G401 (cell line): ENCODE data around the gene MGAT4B. TPM values are rescaled to one million over a fixed set of nuclear protein-coding genes. Genes with fewer than 3 reads are reported as not detected.
"Not testable (repeated sequence)": the region's sequence is repeated elsewhere in the genome, so short reads cannot be mapped to it uniquely, and the experiment has no call there.

Experiments
- DNase-seq: peaks from one replicate; pipeline ENCODE4 v3.0.0-alpha.2; 2015; ENCODE audit warnings: low spot score
- in situ Hi-C: cut with HindIII; loops from 2 replicates; pipeline ENCODE4 v1.10.0; 2016; ENCODE audit warnings: low sequenced_read_pairs, mixed read lengths
- total RNA-seq: library from RNA; depleted of rRNA; stranded (reverse); fragments of >200 nt; shearing (Covaris generic); gene quantifications from 2 replicates; pipeline ENCODE4 v1.2.3, GENCODE V29; 2014

MGAT4B gene
- total RNA-seq, 1 experiment from 2014 or later = 122 TPM

GRCh38 chr5:179798144-179798770, 8.4 kb downstream of the MGAT4B start:
- DNase-seq = no peak
- in situ Hi-C loops = no loop called here

DNA sequence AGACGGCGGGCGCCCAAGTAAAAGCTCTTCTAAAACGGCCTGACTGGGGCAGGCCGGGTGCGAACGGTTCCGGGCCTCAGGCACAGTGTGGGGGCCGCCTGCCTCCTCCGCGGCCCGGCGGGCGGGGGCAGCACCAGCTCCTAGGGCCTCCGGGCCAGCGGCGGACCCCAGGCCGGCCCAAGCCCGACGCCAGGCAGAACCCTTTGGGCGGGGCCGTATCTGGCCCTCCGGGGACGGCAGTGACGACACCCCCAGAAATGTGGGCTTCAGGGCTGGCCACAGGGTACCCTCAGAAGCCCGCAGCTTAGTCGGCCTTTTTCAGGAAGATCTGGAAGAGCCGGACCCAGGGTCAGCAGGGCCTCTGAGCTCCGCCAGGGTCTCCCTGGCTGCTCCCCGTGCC, 8.9 kb downstream of the MGAT4B start:
- in situ Hi-C loops = no loop called here
- DNase-seq = no peak

- in situ Hi-C loops = no loop called here
Observed at GRCh38 chr5:179796877-179797608, 9.6 kb downstream of the MGAT4B start.

GRCh38 chr5:179795863-179796833, 10.5 kb downstream of the MGAT4B start:
- DNase-seq = peak; percentile 65
- in situ Hi-C loops = no loop called here

More at GRCh38 chr5:179796877-179797608, 9.6 kb downstream of the MGAT4B start:
- no peak for DNase-seq

GRCh38 chr5:179795049-179795862, 11.4 kb downstream of the MGAT4B start:
- in situ Hi-C loops = no loop called here
- peak; percentile 50 for DNase-seq

DNA sequence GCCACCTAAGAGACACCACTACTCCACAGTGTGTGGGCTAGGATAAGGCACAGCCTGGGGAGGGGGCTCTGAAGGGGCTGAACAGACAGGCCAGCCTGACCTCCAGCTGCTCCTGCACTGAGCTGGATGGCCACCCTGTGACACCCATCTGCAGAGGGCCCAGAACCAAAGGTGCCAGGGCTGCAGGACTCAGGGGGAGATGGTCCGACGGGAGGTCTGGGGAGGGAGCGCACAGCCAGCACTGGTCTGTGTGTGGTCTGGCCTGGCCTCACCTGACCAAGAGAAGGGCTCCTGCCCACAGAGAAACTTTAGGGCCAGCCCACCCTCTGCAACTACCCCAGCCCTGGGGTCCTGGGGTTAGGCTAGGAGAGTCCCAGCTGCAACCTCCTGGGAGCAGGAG, 12.1 kb downstream of the MGAT4B start:
- in situ Hi-C loops = no loop called here
- no peak for DNase-seq

DNA sequence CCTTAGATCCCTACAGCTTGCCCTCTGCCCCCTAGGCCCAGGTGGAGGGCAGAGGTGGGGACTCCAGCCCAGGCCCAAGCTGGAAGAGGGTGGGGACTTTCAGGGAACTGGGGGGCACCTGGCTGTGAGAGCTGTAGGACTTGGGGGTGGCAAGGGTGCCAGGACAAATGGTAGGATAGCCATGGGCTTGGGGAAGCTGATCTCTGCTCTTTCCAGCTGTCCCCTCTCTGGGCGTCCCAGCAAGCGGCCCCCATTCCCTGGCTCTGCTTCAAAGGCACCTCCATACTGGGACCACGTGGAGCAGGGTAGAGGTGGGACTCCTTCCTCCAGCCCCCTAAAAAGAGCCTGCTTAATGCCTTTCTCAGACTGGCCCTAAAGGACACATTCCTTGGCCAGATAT, 12.5 kb downstream of the MGAT4B start:
- DNase-seq = no peak
- in situ Hi-C loops = no loop called here

GRCh38 chr5:179793468-179794139, 13.1 kb downstream of the MGAT4B start, which contains the start of gene LTC4S:
Gene LTC4S (plus strand): TSS chr5:179793986. CDS start chr5:179794081, 95 bp downstream.
- peak; percentile 55 for DNase-seq
- in situ Hi-C loops = no loop called here

DNA sequence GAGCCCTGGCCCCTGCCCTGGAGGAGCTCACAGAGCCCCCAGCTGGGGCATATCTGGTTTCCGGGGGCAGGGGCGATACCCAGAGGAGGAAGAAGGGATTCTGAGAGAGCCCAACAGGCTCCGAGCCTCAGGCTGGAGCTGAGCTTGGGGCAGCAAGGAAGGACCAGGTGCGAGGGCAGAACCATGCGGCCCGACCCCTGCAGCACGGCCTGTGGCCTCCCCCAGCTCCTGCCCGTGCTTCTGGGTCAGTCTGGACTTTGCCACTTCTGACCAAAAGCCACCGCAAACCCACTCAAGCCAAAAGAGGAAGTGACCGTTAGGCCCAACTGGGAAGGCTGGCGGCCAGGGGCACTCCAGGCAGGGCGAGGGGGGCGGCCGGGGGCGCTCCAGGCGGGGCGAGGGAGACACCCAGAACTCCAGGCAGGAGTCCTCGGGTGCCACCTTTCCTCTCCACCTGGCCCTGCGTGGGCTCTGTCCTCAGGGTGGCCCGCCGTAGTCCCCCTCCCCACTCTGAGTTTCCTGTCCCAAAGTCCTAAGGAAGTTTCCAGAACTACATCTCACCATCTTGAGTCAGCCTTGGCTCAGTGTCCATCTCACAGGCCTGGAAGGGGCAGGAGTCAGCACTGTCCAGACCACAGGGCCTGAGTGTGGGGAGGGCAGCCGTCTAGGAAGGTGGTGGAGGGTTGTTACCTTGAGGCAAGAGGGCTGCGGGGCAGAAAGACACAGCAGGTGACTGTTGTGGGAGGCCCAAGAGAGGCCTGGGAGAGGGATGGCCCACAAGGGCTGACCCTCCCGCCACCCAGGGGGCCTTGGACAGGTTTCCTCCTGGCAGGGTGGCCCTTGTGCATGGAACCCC, 13.8 kb downstream of the MGAT4B start:
- in situ Hi-C loops = no loop called here
- DNase-seq = no peak

- in situ Hi-C loops = no loop called here
- DNase-seq = no peak
Observed at GRCh38 chr5:179791881-179792611, 14.6 kb downstream of the MGAT4B start.

DNA sequence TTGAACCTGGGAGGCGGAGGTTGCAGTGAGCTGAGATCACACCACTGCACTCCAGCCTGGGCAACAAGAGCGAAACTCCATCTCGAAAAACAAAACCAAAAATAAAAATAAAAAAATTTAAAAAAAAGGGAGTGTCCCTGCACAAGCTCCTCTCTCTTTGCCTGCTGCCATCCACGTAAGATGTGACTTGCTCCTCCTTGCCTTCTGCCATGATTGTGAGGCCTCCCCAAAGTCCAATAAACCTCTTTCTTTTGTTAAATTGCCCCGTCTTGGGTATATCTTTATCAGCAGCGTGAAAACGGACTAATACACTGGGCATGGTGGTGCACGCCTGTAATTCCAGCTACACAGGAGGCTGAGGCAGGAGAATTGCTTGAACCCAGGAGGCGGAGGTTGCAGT, 17.4 kb downstream of the MGAT4B start:
- in situ Hi-C loops = not testable (repeated sequence)

DNA sequence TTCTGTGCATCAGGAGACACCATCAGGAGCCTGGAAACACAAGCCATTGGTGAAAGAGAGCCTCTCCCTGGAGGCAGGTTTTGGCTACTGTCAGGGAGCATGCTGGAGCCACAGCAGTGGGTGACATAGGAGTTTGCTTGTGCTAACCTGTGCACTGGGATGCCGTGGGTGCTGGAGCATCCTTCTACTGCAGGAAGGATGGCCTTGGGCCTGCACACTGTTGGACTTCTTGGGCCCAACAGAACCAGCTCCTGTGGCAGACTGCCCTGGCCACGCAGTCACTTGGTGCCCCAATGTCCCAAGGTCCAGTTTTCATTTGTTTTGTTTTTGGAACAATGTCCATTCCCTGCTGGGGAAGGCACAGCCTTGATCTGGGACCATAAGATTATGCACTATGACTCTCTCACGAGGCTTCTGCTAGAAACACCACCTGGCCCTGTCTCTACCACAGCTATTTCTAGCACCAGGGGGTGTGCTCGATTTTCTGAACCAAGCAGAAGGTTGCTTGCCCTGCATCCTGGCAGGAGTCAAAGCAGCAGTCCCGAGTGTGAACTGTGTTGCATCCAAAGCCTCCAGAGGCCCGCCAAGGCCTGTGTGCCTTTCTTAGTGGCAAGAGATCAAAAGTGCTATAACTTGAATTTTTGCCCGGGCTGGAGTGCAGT, 18.3 kb downstream of the MGAT4B start:
- DNase-seq = peak; percentile 71
- in situ Hi-C loops = no loop called here

More for the DNA sequence above, 17.4 kb downstream of the MGAT4B start:
- DNase-seq = not testable (repeated sequence)

DNA sequence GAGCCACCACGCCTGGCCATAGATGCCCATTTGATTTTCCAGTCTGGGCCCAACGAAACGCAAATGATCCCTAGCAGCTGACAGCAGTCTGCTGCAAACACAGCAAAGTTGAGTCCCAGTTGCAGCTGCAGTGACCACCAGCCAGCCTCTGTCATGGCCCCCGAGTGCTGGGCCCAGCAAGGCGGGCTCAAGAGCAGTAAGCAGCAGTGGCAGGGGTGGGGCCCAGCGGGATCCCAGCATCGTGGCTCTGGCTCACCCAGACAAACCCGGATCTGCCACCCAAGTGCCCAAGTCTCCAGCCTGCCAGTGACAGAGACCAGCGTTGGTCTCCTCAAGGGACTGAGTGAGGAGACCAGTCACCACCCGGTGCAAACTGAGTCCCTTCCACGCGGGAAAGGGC, 19.8 kb downstream of the MGAT4B start:
- in situ Hi-C loops = no loop called here

DNA sequence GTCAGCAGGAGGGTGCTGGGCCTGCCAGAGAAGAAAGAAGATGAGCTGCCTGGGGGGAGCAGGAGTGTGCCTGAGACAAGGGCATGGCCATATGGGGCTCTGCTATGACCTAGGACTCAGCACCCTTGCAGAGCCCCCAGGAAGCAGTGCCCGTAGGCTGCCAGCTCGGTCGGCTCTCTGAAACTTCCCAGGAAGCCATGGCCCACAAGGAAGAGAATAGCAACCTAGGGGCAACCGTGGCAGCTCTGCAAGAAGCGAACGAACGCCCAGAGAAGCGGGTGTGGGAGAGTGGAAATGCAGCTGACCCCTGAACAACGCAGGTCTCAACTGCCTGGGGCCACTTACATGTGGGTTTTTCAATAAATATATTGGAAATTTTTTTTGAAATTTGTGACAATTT, 23.5 kb downstream of the MGAT4B start:
- in situ Hi-C loops = no loop called here
- DNase-seq = no peak

More for the DNA sequence above, 19.8 kb downstream of the MGAT4B start:
- no peak for DNase-seq

DNA sequence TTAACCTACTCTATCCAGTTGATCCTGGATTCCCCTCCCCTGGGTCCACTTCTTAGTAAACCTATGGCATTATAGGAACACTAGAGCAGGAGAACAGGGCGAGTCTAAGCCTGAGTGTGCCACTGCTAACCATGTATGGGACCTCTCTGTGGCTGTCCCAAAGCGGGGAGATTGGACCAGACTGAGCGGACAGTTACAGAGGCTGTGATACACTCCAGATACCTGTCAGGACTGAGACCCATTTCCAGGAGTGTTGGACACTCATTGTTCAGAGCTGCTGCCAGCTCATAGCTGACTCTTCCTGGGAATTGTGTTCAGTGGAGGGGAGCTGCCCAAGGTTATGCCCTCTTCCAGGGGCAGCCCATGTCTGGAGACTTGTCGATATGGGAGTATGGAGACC, 24.8 kb downstream of the MGAT4B start:
- DNase-seq = no peak
- in situ Hi-C loops = no loop called here

GRCh38 chr5:179780362-179780761, 26.3 kb downstream of the MGAT4B start:
- in situ Hi-C loops = no loop called here
- no peak for DNase-seq
